Daoy (cell line): Measurements from ENCODE around the gene RHEX. TPM values are rescaled to one million over a fixed set of nuclear protein-coding genes. Genes with fewer than 3 reads are reported as not detected.
A peak's percentile ranks its signal among the peaks of the same experiment; 100 is the strongest.

Source experiments
- DNase-seq: peaks from one replicate; pipeline ENCODE4 v3.0.0-alpha.2; 2015; ENCODE audit warnings: low read depth
- total RNA-seq: library from RNA; depleted of rRNA; stranded (reverse); fragments of >200 nt; shearing (Covaris generic); gene quantifications from 2 replicates; pipeline ENCODE4 v1.2.3, GENCODE V29; 2014

The RHEX gene
- total RNA-seq, 1 experiment from 2014 or later: not detected

GRCh38 chr1:206116191-206116872, 63.4 kb downstream of the RHEX start:
- DNase-seq: no peak

- DNase-seq: no peak
These were observed 63.8 kb downstream of the RHEX start for GRCh38 chr1:206116873-206117150.

- DNase-seq: peak; percentile 54
These were observed 64.4 kb downstream of the RHEX start, which contains the start of gene AVPR1B for GRCh38 chr1:206117151-206117948. AVPR1B (minus strand) TSS chr1:206117388; CDS start chr1:206116890, 498 bp downstream.

- no peak for DNase-seq
These were observed 67.4 kb downstream of the RHEX start for GRCh38 chr1:206120406-206120805.

GRCh38 chr1:206121269-206121668, 68.3 kb downstream of the RHEX start:
- DNase-seq: no peak

GRCh38 chr1:206122686-206123085, 69.7 kb downstream of the RHEX start:
- DNase-seq: no peak

GRCh38 chr1:206125346-206125745, 72.4 kb downstream of the RHEX start:
- no peak for DNase-seq

GRCh38 chr1:206127336-206127735, 74.4 kb downstream of the RHEX start:
- no peak for DNase-seq

GRCh38 chr1:206128196-206128595, 75.2 kb downstream of the RHEX start:
- no peak for DNase-seq

GRCh38 chr1:206131037-206131436, 78.1 kb downstream of the RHEX start:
- DNase-seq: no peak

GRCh38 chr1:206133751-206134415, 80.9 kb downstream of the RHEX start:
- DNase-seq: no peak

GRCh38 chr1:206135248-206135647, 82.3 kb downstream of the RHEX start:
- no peak for DNase-seq

- DNase-seq: no peak
These were observed 83.3 kb downstream of the RHEX start for GRCh38 chr1:206136241-206136640.

- DNase-seq: no peak
These were observed 89.0 kb downstream of the RHEX start for GRCh38 chr1:206142011-206142410.

- no peak for DNase-seq
These were observed 89.8 kb downstream of the RHEX start for GRCh38 chr1:206142770-206143169.

GRCh38 chr1:206143537-206144172, 90.7 kb downstream of the RHEX start:
- no peak for DNase-seq

GRCh38 chr1:206144605-206145004, 91.6 kb downstream of the RHEX start:
- DNase-seq: no peak

- DNase-seq: no peak
These were observed 92.9 kb downstream of the RHEX start for GRCh38 chr1:206145771-206146290.
